Activated CD4-positive, CD25-positive, alpha-beta regulatory T cell treated with anti-CD3 and anti-CD28 coated beads, Interleukin-2, amount 50 U/mL, for 24 hours (primary cell): Measurements from ENCODE around the gene KREMEN2.

Source experiments
- ATAC-seq, 2 donors: fragments of 150-1000 bp; cut with Tn5 transposase; one replicate each; pipeline ENCODE4 v1.10.0; 2021; ENCODE audit warnings: mild to moderate bottlenecking in 1 of 2, moderate library complexity in 1 of 2

KREMEN2 gene

GRCh38 chr16:3007059-3007956, 43.2 kb downstream of the KREMEN2 start:
- ATAC-seq: no peak

- no peak for ATAC-seq
Observed at GRCh38 chr16:3007957-3008689, 44.0 kb downstream of the KREMEN2 start.

DNA sequence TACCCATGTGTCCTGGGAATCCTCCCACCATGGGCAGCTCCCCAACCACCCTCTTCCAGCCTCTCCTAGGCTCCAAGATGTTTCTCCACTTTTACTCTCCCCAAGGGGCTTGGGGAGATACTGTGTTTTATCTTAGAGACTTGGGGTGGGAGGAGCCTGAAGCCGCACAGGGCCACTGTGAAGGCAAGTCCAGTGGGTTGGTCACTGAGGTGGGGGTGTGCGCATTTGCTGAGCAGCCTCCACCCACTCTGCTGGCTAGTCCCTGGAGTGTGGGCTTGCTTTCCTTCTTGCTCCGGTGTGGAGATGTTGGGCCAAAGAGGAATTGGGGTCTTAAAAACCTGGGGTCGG, 44.6 kb downstream of the KREMEN2 start:
- no peak for ATAC-seq

GRCh38 chr16:3009568-3010390, 45.7 kb downstream of the KREMEN2 start:
- ATAC-seq: no peak

DNA sequence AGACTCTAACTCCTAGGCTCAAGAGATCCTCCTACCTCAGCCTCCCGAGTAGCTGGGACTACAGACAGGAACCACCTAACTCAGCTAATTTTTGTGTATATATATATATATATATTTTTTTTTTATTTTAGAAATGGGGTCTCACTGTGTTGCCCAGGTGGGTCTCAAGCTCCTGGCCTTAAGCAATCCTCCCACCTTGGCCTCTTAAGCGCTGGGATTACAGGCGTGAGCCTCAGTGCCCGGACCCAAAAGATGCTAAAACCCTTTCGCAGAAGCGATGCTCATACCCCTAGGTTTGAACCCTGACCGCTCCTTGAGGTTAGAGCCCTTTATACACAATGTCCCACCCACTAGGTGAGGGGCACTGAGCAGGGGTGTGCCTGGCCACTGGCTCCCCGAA, 46.4 kb downstream of the KREMEN2 start:
- ATAC-seq: no peak

GRCh38 chr16:3012246-3012645, 48.2 kb downstream of the KREMEN2 start:
- no peak for ATAC-seq

DNA sequence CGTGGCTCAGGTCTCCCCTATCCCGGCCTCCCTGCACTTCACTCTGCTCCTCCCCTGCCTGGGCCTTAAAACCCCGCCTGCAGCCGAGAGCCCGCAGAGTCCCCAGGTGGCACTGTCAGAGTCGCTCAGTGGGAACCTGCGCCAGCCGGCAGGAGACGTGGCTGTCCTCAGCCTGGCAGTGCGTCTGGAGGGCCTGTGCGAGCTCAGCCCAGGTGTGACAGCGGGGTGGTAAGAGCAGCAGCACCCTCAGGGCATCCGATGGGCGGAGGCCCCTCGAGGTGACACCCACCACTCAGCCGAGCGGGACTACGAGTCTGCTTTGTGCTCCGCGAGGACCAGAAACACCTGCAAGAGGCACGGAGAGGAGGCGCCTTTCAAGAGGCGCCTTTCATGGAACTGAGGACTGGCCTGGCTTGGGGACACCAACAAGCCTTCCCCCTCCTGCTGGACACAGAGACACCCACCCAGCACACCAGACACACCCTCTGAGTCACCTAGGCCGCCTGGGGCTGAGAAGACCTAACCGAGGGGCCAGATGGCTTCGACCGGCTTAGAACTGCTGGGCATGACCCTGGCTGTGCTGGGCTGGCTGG, 48.8 kb downstream of the KREMEN2 start, which contains the start of gene CLDN9:
Gene CLDN9 (plus strand): TSS at position 96 of the 593 bp plus-strand sequence. CDS start 440 bp downstream, at position 536.
- ATAC-seq: peak in 1 of 2 donors; percentile 10

DNA sequence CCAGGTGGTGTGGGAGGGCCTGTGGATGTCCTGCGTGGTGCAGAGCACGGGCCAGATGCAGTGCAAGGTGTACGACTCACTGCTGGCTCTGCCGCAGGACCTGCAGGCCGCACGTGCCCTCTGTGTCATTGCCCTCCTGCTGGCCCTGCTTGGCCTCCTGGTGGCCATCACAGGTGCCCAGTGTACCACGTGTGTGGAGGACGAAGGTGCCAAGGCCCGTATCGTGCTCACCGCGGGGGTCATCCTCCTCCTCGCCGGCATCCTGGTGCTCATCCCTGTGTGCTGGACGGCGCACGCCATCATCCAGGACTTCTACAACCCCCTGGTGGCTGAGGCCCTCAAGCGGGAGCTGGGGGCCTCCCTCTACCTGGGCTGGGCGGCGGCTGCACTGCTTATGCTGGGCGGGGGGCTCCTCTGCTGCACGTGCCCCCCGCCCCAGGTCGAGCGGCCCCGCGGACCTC, 49.4 kb downstream of the KREMEN2 start:
- ATAC-seq: no peak

DNA sequence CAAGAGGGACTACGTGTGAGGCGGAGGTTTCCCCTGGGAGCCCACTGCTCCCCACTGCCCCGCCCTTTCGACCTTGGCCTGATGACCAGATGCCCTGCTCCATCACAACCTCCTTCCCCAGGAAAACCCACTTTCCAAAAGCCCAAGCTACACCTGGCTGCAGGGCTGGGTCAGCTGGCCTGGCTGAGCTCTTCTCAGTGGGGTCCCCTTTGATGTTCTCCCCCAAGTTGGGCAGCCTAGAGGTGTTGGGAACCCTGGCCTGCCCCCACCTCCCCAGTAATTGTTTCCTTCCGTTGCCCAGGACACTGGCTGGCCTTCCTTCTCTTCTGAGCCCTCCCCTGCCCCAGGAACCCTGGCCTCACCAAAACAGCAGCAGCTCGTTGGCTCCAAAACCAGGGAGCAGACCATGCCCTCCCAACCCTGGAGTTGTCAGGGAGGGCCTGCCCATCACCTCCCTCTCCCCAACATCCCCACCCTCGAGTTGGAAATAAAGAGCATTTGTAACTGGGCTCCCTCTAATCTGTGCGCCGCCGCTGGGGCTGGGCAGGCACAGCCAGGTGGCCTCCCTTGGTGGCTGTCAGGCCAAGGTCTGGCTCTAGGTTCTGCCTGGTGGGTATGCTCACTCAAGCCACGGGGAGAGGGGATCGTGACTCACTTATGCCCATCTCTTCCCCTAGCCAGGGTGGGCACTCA, 50.1 kb downstream of the KREMEN2 start:
- no peak for ATAC-seq

DNA sequence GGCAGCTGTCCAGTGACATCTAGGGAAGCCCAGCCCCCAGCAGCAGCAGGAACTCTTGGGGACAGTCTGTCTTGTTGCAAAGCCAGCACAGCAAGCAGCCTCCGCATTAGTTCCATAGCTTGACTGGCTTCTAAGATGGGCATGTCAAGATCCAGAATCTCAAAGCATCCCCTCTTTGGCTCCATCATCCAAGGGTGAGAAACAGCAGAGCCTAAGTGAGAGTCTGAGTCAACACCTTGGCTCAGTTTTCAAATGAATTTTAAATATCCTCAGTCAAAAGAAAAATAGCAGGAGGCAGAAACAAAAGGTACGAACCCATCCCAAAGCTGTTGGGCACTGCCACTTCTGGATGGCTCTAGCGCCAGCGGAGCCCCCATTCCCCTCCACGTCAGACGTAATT, 50.9 kb downstream of the KREMEN2 start:
- no peak for ATAC-seq

DNA sequence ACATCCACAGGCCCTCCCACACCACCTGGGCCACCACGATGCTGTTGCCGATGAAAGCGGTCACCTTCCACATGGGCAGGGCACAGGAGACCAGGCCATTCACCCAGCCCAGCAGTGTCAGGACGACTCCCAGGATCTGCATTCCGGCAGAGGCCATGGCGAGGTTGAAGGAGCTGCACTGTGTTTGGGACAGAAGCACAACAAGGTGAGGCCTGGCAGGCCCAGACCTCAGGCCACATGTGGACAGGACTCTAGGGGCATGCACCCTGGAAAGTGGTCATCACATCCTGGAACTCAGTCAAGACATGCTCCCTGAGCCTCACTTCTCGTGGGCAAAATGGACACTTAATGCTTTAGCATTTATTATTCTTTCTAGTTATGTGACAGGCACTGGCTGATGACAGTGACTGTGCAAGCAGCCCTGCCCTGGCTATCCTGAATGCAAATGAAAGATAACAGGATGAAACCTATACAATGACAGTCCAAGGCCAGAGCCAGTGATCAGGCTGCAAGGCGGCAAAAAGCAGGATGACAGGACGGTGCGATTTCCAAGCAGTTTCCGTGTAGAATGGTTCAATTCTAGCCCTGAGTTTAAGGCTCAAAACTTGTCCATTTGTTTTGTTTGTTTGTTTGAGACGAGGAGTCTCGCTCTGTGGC, 51.9 kb downstream of the KREMEN2 start:
- no peak for ATAC-seq

GRCh38 chr16:3017344-3017743, 53.3 kb downstream of the KREMEN2 start:
- no peak for ATAC-seq
